ENCODE data around the gene CHCHD5. TPM values are rescaled to one million over a fixed set of nuclear protein-coding genes. Genes with fewer than 3 reads are reported as not detected.
"Not testable (repeated sequence)": the region's sequence is repeated elsewhere in the genome, so short reads cannot be mapped to it uniquely, and the experiment has no call there.

Gene CHCHD5
- total and polyA plus RNA-seq, 9 donors, result 1.7 to 28.6 (median 22.2) TPM

- TF ChIP-seq EP300 (IDR thresholded peaks at IDR 0.05), result no peak
- no peak for TF ChIP-seq CTCF (IDR thresholded peaks at IDR 0.05)
- no peak for TF ChIP-seq POLR2A (IDR thresholded peaks at IDR 0.05)
- WGBS, 3 donors, result 94 to 98% (median 96%) methylated on average over 8 of the region's 8 CpGs
- no peak overlapping the region for H3K27ac ChIP-seq
- intact Hi-C loops (cut with DNase I), result no loop called here
- DNase-seq, result no peak
- no peak overlapping the region for H3K4me3 ChIP-seq
- no peaks in the 10 kb centered on the region for H3K27me3 ChIP-seq
- no peaks in the 10 kb centered on the region for H3K36me3 ChIP-seq
- H3K9me3 ChIP-seq, result no peaks in the 10 kb centered on the region
- H3K4me1 ChIP-seq (ENCODE audit: insufficient read depth), result no peaks in the 10 kb centered on the region
These were observed 30.6 kb downstream of the CHCHD5 start for GRCh38 chr2:112615051-112615450.

GRCh38 chr2:112615798-112616197 is 31.4 kb downstream of the CHCHD5 start:
- intact Hi-C loops (cut with DNase I); H3K36me3 ChIP-seq; H3K4me3 ChIP-seq; H3K9me3 ChIP-seq; H3K4me1 ChIP-seq (ENCODE audit: insufficient read depth); H3K27me3 ChIP-seq; H3K27ac ChIP-seq; DNase-seq: not testable (repeated sequence)
- 71 to 85% (median 76%) methylated on average over 2 of the region's 2 CpGs for WGBS, 3 donors

GRCh38 chr2:112618383-112618782 is 34.0 kb downstream of the CHCHD5 start:
- intact Hi-C loops (cut with DNase I), result no loop called here
- H3K27ac ChIP-seq, result no peak overlapping the region

GRCh38 chr2:112621790-112622527 is 37.5 kb downstream of the CHCHD5 start:
- no peak for DNase-seq
- H3K4me1 ChIP-seq (ENCODE audit: insufficient read depth), result no peaks in the 10 kb centered on the region
- H3K27me3 ChIP-seq, result no peaks in the 10 kb centered on the region
- intact Hi-C loops (cut with DNase I), result loop anchor here in 1 of 4 donors (10.0 kb wide), 1 partner anchor 103 kb away; the partner anchor contains the start of gene NT5DC4
- H3K27ac ChIP-seq, result no peak overlapping the region
- H3K9me3 ChIP-seq, result no peaks in the 10 kb centered on the region
- TF ChIP-seq CTCF (IDR thresholded peaks at IDR 0.05), result no peak
- TF ChIP-seq POLR2A (IDR thresholded peaks at IDR 0.05), result no peak
- TF ChIP-seq EP300 (IDR thresholded peaks at IDR 0.05), result no peak
- no peak overlapping the region for H3K4me3 ChIP-seq
- 74 to 85% (median 85%) methylated on average over 22 of the region's 22 CpGs for WGBS, 3 donors
- H3K36me3 ChIP-seq, result no peaks in the 10 kb centered on the region

More at GRCh38 chr2:112618383-112618782, 34.0 kb downstream of the CHCHD5 start:
- TF ChIP-seq POLR2A (IDR thresholded peaks at IDR 0.05), result no peak
- no peak for TF ChIP-seq EP300 (IDR thresholded peaks at IDR 0.05)
- TF ChIP-seq CTCF (IDR thresholded peaks at IDR 0.05), result no peak
- no peak for DNase-seq
- Histone ChIP-seq H3K4me3 (no peak overlapping the region), H3K27me3 (no peaks in the 10 kb centered on the region), H3K9me3 (no peaks in the 10 kb centered on the region), H3K4me1 (ENCODE audit: insufficient read depth) (no peaks in the 10 kb centered on the region), H3K36me3 (no peaks in the 10 kb centered on the region)
- WGBS, 3 donors, result 45 to 57% (median 54%) methylated on average over 6 of the region's 6 CpGs

GRCh38 chr2:112622528-112622849 is 38.1 kb downstream of the CHCHD5 start:
- Histone ChIP-seq H3K36me3 (no peaks in the 10 kb centered on the region), H3K27me3 (no peaks in the 10 kb centered on the region), H3K4me3 (no peak overlapping the region), H3K27ac (no peak overlapping the region), H3K4me1 (ENCODE audit: insufficient read depth) (no peaks in the 10 kb centered on the region), H3K9me3 (no peaks in the 10 kb centered on the region)
- TF ChIP-seq EP300 (IDR thresholded peaks at IDR 0.05) (no peak), CTCF (IDR thresholded peaks at IDR 0.05) (no peak), POLR2A (IDR thresholded peaks at IDR 0.05) (no peak)
- 24 to 40% (median 38%) methylated on average over 3 of the region's 3 CpGs for WGBS, 3 donors
- intact Hi-C loops (cut with DNase I), result loop anchor here in 1 of 4 donors (10.0 kb wide), 1 partner anchor 102 kb away; the partner anchor contains the start of gene NT5DC4
- DNase-seq, result no peak
